Left renal cortex interstitium (tissue), 4 donors: ENCODE data around the gene CNDP1. TPM values are rescaled to one million over a fixed set of nuclear protein-coding genes. Genes with fewer than 3 reads are reported as not detected.
"Not testable (repeated sequence)": the region's sequence is repeated elsewhere in the genome, so short reads cannot be mapped to it uniquely, and the experiment has no call there.

Experiments used
- DNase-seq, 4 donors: peaks; one replicate each; pipeline ENCODE4 v3.0.0-alpha.2; 2013; ENCODE audit warnings: low read depth in 4 of 4, low spot score in 2 of 4, missing footprints in 1 of 4
- polyA plus RNA-seq, 4 donors: library from polyadenylated mRNA; unstranded; fragments of 120-200 nt; gene quantifications; one replicate each; pipeline ENCODE4 v1.2.1, GENCODE V29; 2013; ENCODE audit not compliant: insufficient read length in 4 of 4

CNDP1 gene
- polyA plus RNA-seq, 4 donors = 0.91 to 1.8 (median 1.4) TPM

DNA sequence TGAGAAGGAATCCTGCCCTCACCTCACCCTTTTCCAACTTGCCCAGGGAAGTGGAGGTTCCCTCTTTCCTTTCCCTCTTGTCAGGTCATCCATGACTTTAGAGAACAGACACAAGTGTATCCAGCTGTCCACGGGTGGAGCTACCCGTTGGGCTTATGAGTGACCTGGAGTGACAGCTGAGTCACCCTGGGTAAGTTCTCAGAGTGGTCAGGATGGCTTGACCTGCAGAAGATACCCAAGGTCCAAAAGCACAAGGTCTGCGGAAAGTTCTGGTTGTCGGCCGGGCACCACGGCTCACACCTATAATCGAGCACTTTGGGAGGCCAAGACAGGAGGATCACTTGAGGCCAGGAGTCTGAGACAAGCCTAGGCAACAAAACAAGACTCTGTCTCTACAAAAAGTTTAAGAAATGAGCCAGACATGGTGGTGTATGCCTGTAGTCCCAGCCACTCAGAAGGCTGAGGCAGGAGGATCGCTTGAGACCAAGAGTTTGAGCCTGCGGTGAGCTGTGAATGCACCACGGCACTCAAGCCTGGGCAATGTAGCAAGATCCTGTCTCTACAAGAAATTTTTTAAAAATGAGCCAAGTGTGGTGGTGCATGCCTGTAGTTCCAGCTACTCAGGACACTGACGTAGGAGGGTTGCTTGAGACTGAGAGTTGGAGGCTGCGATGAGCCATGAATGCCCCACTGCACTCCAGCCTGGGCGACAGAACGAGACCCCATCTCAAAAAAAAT lies 14.0 kb upstream of the CNDP1 start:
- no peak for DNase-seq

DNA sequence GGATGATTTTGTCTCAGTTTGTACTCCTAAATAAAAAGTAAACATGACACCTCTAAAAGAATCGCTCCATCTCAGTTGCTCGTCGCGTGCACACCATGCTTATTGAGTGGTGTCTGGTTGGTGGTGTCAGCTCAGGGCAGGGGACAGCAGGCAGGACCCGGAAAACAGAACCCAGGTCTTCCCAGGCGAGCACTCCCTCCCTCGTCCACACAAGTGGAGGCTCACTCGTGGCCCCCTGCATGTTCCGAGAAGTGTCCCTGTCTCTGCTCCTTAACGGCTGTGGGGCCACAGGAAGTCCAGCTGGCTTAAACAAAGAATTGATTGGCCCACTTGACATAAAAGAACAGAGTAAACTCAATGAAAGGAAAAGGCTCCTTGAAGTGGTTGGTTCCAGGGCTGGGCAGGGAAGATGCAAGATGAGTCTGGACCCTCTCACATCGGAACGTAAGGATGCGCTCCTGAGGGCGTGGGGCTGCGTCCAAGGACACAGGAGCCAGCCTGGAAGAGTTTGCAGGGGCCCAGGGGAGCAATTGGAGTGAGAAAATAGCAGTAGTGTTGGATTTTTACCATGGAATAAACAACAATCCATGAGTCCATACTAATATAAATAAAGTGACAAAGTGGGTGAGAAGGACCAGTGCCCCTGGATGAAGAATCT lies 13.1 kb upstream of the CNDP1 start:
- DNase-seq = no peak

DNA sequence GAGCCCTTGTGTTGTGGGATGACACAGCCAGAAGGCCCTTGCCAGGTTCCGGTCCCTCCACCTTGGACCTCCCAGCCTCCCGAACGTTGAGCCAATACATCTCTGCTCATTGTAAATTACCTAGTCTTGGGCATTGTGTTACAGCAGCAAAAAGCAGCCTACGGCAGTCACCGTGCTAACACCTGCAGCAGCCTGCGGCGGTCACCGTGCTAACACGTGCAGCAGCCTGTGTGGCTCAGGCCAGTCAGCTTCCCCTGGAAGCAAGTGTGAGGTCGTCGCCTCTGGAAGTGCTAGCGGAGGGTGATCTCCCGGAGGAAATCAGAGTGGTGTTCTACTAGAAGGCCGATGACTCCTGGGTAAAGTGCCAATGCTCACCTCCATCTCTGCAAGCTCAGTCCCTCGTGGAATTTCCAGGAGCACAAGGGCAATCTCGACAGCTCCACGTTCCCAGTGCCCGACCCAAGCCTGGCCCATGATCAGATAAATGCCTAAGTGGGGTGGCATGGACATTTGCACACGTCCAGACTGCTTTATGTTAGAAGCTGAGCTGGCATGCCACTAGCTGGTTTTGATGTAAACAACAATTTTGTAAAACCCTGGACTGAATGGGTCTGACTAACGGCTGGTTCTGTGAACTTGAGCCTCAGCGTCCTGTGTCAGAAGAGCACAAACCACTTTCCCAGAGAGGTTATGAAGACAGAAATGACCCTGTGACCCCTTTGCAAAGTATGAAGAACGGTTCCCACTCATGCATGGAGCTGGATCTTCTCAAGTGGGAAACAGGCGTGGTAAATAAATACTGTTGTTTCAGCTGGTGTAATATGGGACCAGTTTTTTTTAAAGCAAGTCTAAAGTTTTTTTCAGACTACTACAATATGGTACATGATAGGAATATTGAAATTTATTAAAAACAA lies 11.4 kb upstream of the CNDP1 start:
- no peak for DNase-seq

DNA sequence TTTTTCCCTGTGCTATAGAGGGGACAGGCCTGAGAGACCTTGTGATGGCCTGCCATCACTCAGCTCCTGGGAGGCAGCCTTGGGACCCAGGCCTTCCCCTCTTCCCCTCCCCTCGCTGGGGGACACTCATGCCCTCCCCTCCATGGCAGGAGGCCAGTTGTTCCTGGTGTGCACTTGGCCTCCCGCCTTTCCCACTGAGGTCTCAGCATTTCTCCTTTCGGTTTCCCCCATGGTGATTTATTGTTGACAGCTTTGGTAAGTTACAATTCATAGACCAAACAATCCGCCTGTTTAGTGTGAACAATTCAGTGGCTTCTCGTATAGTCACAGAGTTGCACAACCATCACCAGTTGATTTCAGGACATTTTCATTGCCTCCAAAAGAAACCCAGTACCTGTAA lies 10.2 kb upstream of the CNDP1 start:
- peak in 1 of 4 donors; percentile 44 for DNase-seq

DNA sequence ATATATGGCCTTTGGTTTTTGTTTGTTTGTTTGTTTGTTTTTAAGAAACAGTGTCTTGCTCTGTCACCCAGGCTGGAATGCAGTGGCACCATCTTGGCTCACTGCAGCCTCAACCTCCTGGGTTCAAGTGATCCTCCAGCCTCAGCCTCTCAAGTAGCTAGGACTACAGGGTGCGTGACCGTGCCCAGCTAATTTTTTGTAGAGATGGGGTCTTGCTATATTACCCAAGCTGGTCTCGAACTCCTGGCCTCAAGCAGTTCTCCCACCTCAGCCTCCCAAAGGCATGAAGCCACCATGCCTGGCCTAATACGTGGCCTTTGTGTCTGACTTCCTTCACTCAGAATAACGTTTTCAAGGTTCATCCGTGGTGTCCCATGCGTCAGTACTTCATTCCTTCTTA lies 9.4 kb upstream of the CNDP1 start:
- DNase-seq = not testable (repeated sequence)

DNA sequence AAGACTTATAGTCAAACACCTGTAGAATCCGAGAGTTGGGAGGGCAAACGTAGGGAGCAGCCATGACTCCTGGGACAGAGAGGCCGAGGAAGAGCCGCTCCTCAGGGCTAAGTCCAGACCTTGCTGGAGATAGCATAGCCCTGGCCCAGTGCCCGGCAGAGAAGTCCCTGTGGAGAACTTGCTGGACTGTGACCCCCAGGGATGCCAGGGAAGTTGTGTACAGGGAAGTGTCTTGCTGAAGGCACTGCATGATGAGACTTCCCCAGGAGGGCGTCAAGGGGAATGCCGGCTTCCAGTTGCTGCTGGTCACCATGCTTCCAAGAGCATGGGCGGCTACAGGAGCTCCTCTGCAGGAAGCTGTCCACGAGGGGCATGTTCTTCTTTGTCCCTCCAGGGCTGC lies 8.6 kb upstream of the CNDP1 start:
- no peak for DNase-seq

DNA sequence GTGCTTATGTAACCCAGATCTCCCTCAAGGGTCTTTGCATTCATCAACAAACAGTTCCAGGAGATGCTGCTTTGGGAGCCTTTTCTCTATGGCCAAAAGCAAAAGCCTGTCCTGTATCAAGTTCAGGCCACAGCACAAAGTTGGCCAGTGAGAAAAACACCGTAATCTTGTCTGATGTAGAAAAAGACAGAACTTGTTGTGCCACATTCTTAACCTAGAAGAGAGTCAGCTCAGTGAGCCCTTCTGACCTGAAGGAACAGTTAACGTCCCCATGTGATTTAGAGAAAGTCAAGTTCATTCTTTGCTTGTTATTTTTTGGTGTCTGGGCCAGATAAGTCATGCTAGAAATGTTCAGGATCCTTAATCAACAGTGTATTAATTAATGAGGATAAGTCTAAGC lies 7.8 kb upstream of the CNDP1 start:
- no peak for DNase-seq

DNA sequence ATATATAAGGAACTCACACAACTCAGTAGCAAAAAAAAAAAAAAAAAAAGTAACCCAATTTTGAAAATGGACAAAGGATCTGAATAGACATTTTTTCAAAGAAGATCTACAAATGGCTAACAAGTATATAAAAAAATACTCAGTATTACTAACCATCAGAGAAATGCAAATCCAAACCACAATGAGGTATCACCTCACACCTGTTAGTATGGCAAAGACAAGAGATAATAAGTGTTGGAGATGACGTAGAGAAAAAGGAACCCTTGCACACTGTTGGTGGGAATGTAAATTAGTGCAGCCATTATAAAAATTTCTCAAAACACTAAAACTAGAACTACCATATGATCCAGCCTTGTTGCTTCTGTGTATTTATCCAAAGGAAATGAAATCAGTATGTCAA lies 5.8 kb upstream of the CNDP1 start:
- DNase-seq = no peak

DNA sequence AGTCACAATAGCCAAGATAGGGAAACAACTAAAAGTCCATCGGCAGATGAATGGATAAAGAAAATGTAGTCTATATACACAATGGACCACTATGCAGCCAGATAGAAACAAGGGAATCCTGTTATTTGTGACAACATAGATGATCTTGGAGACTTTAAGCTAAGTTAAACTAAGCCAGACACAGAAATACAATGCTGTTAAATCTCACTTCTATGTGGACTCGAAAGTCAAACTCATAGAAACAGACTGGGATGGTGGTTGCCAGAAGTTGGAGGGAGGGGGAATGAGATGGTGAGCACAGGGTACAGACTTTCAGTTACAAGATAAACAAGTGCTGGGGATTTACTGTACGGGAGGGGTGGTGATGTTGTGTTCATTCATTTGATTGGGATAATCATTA lies 5.4 kb upstream of the CNDP1 start:
- no peak for DNase-seq

DNA sequence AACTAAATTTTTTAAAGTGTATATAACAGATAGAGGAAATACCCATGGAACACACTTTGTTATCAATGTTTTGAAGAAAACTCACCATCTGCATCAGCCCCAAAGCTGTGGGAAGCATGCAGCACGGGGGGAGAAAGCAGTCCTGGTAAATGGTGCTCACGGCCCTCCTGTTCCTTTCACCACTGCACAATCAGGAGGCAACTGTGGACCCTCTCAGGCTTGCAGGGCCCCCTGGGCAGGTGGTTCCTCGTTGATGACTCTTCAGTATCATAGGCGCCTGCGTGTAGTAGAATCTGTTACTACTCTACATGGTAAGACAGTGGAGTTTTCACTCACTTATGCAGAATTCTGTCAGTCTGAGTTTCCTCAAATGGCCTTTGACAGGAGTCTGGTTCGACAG lies 4.9 kb upstream of the CNDP1 start:
- no peak for DNase-seq

DNA sequence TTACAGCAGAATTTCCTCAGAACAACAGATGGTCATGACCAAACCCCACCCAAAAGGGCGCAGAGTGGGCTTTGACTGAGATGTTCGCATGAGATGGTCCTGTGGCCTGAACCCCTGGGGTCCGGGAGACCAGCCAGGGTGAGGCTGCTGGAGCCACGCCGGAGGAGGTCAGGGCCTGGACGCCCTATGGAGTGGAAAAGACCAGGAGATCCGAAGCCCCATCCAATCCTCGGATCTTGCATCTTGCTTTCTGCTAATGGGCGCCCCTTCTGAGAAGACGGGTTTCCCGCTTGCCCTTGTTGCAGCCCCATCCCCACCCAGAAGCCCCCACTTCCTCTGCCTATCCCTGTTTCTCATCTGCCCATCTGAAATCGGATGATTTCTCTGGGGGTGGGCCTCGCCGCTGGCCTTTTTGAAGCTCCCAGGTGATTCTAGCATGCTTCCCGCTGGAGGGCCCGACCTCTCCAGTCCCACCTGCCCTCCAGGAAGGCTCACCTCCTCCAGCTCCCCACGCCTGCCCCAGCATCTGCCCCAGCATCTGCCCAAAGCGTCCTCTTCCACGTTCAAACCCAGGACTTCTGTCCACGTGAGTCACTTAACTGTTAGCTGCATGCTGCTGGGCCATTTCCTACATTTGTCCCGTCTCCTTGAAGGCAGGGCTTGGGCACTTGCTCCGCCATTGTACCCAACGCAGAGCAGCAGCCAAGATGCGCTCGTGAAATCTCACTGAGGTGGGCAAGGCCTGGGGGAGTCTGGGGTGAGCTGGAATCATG lies 4.3 kb upstream of the CNDP1 start:
- DNase-seq = no peak

DNA sequence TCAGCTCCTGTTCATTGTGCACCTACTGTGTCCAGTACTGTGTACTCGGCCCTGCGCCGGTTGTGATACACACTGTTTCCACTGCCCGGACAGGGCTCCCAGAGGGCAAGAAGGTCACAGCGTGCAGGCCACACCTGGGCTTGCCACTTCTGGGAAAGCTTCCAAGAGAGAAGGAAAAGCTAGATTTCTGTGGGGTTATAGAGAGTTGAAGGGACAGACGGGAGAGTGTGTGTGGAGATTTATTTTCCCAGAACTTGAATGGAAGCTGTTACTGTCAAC lies 3.8 kb upstream of the CNDP1 start:
- DNase-seq = no peak

DNA sequence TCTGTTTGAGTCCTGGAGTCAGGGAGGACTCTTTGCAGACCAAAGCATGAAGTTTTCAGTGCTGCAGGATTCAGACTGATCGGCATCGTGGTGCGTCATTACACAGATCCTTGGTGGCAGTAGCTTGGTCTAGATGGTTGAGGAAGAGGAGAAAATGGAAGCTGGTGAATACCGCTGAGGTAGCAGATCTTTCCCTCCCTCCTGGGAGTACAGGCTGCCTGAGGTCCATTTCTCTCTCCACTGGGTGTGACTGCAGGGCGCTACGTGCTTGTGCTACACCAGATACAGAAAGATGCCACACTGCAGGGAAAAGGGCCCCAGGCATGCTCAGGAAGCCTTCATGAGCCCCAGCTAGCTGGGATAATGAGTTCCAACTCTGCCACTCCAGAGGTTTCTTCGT lies 3.3 kb upstream of the CNDP1 start:
- no peak for DNase-seq

DNA sequence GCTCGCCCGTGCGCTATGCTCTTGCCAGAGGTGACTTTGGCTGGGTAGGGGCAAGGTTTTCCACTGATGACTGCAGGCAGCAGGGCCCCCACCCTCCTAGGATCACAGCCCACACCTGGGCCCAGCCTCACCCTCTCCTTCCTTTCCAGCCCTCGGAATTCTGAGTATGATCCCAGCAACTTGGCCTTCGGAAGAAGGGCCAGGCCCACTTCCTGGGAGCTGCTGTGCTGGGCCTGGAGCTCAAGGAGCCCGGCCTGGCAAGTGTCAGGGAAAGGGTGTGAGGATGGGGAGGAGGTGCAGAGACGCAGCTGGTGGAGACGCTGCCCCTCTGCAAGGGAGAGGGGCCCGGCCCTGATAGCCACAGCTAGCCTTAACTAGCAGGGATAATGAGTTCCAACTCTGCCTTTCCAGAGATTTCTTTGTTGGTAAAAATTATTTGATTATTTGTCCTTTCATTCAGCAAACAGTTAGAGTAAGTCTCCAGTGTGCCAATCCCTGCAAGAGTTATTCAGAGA lies 1.7 kb upstream of the CNDP1 start:
- no peak for DNase-seq

DNA sequence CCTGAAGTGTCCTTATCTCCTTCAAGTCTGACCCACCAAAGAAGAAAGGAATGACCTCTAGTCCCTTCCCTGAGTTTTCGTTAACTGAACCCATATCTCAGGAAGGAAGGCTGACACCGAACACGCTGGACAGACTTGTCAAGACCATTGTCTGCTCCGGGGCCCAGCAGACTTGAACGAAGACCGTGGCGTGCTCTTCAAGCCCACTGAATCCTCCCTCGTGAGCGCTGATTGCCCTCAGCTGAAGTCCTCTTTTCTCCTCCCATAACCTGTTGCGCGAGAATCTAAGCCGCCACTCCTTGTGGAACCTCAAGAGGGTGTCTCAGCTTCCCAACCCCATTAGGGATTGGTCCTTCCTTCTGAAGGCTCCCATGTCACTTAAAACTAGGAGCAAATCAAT lies 634 bp upstream of the CNDP1 start:
- DNase-seq = no peak

DNA sequence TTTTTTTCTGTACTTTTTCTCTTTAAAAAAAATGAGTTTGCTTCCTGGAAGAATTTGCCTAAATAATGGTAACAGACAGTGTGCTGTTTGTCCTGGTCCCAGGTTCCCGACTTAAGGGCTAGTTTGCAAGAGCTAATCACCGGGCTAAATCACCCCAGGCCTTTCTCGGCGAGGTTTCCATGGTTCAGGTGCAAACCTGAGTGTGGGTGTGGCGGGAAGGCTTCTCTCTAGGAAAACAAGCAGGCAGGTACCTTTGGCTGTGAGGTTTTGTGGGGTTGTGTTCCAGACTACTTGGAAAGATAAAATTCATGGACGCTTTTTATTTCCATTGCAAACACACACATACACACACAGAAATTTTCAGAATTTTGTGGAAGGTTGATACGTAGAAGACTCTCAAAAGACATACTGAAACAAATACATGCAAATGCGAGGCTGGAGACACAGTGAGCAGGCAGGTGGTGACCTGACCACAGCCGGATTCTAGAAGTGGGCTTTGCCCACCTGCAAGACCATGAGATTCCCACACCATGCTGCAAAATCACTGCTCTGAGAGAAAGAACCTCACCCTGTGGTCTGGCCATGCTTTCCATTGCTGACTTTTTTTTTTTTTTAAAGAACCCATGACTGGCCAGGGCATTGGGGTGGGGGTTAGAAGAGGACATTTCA lies 815 bp downstream of the CNDP1 start:
- no peak for DNase-seq

DNA sequence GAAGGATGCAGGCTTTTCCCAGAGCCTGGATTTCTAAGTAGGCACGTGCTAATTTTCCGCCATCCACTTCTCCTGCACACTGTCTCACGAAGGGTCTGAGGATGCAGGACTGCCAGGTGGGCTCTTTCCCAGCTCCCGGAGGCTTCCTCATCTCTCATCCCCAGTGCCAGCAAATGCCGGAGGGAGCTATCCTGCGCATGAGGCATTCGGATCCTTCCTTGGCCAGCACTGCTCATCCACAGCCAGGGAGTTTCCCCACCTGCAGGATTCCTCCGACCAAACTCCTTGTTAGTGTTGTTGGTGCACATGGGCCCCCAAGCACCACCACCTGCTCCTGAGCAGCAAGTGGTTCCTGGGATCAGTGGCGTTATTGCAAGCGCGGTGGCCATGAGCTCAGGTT lies 5.0 kb downstream of the CNDP1 start:
- no peak for DNase-seq

DNA sequence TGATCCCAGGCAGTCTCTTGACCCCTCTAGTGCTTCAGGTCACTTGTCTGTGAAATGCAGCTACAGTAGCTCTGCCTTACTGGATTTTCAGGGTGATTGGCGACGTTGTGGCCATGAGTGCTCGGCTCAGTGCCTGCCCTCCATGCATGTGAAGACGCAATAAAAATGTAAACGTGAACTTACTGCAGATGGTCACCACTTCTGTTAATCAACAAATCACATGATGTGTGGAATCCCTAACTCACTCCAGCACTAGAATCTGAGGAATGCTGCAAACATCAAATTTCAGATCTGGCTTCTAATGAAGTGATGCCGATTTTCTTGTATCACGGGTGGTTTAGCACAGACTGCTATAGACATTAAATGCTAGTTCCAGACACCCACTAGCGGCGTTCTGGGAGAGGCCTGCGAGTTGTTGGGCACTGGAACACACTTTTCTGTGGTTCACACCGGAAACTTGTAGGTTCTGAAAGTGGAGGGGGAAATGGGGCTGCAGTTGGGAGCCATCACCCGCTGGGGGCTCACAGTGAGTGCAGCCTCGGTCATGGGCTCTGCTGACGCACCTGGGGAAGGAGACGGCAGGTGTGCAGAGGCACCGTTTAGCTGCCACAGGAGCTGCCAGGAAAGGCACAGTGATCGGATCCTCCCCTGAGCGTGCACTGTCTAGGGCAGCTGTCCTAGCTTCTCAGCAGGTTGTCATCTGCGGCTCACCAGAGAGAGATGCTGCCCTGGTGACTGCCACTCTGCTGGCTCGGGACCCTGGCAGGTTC lies 6.5 kb downstream of the CNDP1 start:
- DNase-seq = no peak

DNA sequence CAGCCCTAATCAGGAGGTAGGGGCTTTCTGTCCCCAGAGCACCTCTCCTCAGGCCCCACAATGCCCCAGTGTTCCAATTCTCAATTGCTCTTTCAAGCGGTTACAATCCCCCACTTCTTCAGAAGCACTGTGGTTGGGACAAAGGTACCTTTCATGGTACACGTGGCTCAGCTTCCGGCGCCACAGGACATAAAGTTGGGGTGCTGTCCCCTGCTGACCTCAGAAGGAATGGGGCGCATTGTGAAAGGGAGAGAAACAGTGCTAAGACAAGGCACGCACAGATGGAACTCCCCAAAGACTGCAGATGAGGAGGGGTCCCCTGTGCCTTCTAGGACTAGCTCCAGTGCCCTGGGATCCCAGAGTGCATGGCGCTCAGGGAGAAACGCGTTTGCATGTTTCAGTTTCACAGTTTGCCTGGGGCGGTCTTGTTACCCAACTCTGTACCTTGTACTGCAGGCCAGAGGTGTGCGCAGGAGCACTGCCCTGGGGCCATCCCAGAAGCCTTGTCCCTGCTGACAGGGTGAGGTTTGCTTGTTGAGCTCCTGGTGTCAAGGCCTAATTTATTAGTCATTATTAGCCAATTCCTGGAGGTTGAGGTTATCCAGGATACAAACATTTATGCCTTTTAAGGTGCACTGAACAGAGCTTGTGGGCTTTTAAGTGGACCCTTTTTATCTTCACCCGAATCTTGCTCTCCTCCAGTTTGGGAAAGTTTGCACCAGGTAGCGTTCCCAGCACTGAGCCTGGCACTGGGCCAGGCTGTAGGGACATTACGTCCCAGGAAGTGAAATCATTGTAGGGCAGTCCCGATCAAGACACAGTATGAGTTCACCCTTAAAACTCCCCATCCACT lies 7.6 kb downstream of the CNDP1 start:
- no peak for DNase-seq
